GM19324 (cell line): Measurements from ENCODE around the gene CENPQ.

Source experiments
- ATAC-seq: cut with Tn5 transposase; IDR thresholded peaks from one replicate; pipeline ENCODE4 v1.9.1; 2021; ENCODE audit warnings: mild to moderate bottlenecking, moderate library complexity; ENCODE audit not compliant: unreplicated experiment, low FRiP score

The CENPQ gene

DNA sequence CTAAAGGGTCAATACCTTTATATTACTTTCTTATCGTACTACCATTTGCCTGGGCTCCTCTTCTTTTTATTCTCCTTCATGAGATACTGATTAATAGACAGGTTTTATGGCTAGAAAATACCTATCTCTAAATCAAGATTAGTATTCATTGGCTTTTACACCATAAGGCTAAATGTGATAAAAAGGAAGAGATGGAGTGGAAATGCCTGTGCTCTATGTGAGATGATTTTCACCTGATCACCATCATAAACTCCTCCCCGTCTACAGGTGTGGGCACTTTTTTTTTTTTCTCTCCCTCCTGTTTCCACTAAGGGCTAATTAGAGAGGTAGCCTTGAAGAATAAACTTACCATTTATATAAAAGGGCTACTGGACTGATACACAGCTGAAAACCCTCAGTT is 36.5 kb downstream of the CENPQ start, which contains the start of gene GLYATL3:
GLYATL3 (plus strand) TSS at position 301 of the 400 bp plus-strand sequence. CDS start 12,068 bp downstream, outside the sequence.
- no peak for ATAC-seq

DNA sequence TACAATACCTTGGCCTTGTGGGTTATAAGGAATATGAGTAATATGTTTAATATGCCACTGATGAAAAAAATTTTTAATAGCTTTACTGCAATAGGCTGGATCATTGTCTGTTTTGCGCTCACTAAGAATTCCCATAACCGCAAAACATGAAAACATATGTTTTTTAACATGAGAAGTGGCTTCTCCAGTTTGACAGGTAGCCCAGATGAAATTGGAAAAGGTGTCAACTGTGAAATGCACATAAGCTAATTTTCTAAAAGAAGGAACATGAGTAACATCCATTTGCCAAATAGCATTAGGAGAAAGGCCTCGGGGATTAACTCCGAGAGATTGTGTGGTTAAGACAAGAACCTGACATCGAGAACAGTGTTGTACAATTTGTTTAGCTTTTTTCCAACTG is 41.5 kb downstream of the CENPQ start:
- no peak for ATAC-seq

DNA sequence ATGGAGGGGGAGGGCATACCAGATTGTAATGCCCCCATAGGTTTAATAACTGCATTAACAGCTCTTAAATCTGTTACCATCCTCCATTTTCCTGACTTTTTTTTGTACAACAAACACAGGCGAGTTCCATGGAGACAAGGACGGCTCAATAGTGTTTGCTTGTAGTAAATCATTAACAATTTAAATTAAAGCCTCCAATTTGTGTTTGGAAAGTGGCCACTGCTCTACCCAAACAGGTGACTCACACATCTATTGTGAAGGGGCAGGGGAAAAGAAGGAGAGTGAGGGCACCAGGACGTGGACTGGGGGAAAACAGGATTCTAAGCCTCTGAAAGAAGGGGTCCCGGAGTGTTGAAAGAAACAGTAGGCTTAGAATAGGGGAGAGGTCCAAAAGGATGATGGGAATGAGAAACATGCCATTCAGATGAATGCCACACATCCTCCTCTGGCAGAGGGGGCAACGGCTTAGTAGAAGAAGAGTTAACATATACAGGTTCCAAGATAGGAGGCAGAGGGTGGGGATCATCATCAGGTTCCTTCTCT is 43.5 kb downstream of the CENPQ start:
- ATAC-seq, result no peak

DNA sequence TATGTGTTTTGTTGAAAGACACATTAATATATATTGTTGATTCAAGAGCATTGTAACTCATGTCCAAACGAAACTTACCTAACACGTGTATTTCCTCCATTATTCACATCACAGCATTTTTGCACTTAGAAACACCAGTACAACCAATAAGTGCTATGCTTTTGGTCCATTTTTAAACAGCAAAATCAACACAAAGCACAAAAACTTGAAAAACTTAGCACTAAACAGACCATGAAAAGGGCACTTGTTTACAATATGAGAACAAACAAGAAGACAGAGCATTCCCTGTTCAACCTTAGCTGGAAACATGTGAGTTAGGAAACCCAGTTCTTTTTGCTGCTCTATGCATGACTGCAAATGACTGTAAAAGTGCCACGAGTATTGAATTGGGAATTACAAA is 46.2 kb downstream of the CENPQ start:
- no peak for ATAC-seq

DNA sequence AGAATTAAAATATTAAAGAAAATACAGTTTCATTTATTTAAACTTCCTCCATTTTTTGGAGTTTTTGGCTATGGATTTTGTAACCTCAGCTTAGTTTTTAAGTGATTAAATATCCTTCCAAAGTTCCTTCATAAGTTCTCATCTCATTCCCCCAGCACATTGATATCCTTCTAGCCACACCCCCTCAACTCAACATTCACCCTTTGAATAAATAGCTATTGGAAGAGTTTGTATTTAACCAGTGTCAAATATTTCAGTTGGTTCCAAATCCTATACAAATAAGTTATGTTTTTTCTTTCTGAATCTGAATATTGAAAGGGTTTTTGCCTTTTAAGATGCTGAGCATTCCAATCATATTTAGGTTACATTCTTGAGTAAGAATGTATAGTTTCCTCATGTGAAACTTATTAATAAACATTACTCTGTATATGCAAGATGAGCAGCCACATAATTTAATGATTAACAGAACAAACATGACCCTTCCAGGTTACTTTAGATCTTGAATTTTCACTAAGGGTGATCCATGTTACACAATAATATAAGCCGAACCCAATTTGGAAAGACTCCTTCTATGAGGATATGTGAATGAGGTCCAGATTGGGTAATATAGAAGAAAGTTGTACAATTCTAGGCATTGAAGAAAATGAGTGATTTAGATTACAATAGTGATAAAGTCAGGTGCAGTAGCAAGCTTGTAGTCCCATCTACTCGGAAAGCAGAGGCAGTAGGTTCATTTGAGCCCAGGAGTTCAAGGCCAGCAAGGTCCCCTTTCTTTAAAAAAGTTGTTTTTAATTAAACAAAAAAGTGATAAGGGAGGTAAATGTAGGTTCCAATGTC is 50.2 kb downstream of the CENPQ start:
- ATAC-seq, result no peak

DNA sequence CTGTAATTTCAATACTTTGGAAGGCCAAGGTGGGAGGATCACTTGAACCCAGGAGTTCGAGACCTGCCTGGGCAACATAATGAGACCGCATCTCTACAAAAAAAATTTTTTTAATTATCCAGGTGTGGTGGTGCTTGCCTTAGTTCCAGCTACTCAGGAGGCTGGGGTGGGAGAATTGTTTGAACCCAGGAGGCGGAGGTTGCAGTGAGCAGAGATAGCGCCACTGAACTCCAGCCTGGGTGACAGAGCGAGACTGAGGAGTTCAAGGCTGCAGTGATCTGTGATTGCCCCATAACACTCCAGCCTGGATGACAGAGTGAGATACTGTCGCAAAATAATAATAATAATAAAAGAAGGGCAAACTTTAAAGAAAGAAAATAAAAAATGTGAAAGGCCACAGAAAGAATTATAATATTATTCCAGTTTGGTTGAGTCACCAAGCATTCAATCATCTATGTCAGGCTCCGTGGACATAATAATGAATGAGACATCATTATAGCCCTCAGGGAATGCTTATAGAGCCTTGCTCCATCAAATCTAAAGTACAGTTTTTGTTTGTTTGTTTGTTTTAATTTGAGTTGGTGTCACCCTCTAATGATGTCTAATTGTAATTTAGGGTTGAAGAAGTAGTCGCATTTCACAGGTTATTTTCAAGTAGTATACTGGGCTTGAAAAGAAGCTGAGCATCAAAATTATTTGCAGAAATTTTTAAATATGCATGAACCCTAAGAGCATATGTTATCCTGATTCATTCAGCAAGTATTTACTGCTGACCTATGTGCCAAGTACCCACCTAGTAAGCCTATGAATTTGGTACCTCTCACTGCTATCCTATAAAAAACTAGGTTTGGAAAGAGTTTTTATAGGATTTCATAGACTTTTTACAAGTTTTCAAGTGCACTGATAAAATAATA is 51.7 kb downstream of the CENPQ start:
- no peak for ATAC-seq

DNA sequence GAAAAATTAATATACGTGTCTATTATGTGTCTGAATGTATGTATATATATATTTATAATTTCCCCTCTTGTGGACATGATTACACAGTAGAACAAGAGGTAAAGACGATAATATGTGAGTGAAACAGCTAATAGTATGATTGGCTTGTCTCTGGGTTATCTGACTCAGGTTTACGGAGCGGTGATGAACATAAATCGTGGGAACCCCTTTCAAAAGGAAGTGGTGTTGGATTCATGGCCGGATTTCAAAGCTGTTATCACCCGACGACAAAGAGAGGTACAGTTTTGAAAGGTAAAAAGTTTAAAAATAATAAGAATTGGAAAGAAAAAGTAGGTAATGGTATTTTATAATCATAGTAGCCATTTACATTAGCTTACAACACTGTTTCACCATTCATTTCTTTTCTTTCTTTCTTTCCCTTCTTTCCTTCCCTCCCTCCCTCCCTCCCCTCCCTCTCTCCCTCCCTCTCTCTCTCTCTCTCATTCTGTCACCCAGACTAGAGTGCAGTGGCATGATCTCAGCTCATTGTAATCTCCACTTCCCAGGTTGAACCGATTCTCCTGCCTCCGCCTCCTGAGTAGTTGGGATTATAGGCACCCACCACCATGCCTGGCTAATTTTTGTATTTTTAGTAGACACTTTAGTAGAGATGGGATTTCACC is 52.4 kb downstream of the CENPQ start:
- no peak for ATAC-seq

DNA sequence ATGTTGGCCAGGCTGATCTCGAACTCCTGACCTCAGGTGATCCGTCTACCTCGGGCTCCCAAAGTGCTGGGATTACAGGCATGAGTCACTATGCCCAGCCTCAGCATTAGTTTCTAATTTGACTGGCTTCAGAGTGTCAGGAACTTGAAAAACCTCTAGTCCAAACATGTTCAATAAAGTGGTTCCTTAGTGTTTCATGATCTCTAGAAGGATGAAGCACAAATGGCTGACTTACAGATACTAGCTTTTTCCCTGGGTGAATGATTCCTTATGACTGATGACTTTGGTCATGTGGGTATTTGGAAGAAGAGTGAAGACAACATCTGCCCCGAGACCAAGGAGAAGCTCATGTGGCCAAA is 53.0 kb downstream of the CENPQ start:
- ATAC-seq, result no peak

DNA sequence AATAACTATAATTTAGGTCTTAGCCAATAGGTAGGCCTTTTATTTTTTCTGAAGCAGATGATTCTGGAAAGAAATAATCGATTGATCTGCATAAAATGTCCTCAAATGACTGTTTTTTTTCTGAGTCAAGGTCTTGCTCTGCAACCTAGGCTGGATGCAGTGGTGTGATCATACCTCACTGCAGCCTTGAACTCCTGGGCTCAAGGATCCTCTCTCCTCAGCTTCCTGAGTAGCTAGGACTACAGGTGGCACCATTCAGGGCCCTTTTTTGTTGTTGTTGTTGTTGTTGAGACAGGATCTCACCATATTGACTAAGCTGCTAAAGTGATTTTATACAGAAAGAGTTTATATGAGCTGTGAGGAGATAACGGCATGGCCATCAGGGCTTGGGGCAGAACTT is 54.7 kb downstream of the CENPQ start:
- no peak for ATAC-seq

DNA sequence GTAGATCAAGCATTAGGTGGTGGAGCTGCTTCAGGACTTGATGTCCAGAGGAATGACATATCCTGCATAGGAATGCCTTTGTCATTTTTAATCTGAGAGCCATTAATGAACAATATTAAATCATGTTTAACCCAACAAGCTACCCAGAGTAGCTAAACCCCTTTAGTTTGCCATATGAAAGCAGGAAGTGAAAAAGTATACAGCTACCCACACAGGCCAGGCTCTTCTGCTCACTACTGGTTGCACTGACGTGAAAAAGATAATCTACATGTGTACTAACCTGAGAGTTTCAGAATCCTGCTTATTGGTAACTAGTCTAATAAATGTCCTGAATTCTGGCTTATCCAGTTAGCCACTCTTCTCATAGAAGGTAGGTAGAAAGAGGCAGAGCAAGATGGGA is 56.5 kb downstream of the CENPQ start:
- ATAC-seq, result peak; percentile 90

DNA sequence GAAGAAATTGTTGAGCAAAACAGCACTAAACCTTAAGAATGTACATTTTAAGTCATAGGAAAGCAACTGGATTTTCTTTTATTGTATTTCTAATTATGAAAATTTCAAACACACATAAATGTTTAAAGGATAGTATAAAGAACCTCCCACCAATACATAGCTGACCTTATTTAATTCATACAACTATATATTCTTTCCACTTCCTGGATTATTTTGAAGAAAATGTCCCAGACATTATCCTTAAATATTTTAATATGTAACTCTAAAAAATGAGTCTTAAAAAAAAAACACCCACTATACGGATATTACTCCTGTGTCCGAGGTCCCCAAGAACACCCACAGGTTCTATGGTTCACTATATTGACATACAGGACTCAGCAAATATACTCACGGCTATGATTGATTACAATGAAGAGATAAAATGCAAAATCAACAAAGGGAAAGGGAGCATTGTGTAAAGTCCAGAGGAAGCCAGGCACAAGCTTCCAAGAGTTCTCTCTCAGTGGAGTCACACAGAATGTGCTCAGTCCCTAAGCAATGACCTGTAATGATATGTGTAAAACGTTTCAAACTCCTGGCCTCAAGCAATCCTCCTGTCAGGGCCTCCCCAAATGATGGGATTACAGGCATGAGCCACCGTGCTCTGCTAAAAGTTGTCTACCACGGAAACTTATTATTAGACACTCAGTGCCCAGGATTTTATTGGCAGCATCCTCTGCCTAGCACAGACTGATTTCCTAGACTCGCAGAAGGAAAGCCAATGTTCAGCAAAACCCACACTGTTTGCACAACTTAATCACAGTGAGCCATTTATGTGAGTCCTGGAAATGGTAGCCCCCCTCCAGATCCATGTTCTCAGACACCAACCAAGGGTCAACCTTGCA is 59.8 kb downstream of the CENPQ start:
- ATAC-seq, result no peak

DNA sequence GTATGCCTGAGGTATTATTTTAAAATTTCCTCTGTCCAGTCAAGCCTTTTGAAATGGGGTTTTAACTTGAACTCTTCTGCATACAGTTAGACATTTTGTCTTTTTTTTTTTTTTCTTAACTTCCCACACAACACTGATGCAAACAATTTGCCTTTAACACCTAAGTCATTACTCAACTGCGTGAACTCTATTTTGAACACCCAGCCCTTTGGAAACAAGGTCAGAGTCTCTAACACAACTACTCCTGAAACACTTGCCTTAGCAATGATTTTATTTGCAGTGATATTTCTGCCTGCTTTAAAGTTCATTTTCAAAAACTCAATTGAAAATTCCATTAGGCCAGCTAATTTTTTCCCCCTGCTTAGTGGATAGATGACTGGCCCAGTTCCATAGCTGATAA is 60.7 kb downstream of the CENPQ start:
- ATAC-seq, result no peak

DNA sequence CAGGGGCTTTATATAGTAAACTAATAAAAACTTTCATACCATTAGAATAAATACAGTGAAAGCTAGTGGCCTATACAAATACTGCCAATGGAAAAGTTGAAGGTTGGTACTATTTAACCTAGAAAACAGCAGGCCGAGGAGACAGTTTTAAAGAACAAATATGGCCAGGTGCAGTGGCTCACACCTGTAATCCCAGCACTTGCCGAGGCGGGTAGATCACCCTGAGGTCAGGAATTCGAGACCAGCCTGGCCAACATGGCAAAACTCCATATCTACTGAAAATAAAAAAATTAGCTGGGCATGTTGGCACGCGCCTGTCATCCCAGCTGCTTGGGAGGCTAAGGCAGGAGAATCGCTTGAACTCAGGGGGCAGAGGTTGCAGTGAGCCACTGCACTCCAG is 61.4 kb downstream of the CENPQ start:
- ATAC-seq, result no peak

DNA sequence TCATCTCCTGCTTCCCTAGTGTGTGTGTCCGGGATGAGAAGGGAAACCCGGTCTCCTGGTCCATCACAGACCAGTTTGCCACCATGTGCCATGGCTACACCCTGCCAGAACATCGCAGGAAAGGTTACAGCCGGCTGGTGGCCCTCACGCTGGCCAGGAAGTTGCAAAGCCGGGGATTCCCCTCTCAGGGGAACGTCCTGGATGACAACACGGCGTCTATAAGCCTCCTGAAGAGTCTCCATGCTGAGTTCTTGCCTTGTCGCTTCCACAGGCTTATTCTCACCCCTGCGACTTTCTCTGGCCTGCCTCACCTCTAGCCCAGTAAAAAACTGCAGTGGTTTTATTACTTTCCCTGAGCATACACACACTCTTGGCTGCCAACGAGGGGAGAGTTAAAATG is 63.4 kb downstream of the CENPQ start:
- no peak for ATAC-seq

DNA sequence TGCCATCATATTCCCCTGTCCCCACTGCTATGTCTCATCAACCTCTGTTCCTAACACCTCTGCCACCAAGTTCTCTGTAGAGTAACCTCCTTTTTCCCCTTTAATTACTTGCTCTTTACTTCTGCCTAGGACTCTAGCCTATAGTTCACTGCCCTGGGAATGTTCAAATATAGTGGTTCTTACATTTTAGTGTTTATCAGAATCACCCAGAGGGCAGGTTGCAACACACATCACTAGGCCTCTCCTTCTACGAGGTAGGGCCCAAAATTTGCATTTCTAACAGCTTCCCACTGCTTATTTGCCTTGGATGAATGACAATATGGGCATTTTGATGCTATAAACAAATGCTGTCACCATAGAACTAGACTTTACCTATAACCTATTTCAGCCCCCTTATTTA is 64.2 kb downstream of the CENPQ start:
- ATAC-seq, result no peak

DNA sequence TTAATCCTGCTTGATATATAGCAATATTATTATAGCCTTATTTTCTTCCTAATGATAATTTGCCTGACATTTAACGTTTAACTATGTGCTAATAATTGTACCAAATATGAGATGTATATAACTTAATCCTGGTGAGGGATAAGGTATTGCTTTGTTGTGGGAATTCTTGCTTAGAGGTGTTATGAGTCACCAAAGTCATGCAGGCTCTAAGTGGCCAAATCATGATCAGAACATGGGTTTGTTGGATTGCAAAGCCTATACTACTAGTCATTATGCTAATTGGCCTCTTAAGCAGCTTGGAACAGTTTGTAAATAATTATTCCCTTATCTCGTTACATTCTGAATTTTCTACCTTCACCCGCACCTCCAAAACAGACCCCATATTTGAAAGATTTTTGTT is 65.4 kb downstream of the CENPQ start:
- no peak for ATAC-seq

DNA sequence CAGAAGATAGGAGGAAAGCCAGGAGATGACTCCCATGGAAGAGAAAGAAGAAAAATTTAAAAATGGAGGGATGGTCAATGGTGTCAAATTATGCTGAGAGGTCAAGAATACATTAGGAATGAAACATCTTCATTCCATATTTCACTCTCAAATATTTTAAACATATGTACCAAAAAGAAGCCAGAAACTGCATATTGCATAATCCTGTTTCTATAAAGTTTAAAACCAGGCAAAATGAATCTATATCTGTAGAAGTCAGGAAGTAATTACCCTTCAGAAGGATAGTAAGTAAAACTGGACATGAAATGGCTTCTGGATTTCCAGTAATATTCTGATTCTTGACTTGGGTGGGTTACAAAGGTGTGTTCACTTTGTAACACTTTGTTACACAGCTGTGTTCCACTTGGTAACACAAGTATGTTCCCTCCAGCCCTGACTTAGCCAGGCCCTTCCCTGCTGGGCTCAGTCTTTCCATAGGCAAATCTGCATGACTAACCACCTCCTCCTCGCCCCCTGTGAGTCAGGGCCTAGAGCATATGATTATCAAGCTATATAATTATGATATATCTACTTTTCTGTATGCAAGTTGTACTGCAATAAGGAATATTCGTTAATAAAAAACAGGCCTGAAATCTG is 67.1 kb downstream of the CENPQ start:
- no peak for ATAC-seq

DNA sequence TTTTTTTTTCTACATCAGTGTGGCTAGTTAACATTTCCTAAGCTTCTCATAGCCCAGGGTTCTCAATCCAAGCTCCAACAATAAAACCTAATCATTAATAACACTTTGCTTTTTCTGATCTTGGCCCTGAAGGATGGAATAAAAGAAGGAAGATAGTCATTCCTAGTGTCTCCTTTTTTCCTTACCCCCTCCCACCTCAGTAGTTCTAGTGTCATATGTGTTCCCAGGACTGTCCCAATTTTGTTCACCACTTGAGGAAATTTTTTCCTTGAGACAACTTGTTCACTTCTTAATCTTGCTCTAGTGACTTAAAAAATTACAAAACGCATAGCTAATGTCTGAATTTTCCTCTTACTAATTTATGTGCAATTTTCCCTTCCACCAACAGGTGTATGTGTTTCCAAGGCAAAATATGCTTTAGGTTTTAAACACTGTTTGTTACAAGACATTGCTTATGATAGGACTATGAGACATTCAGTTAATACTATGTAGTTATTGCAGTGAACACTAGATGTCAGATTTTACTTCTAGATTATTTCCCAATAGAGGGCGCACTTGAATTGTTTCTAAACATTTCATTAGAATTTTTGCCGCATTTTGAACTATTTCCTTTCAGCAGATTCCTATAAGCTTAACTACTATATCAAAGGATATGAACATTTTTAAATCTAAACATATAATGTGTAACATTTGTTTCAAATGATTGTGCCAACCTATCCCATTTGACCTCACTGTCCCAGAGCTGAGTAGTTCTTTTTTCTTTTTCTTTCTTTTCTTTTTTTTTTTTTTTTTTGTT is 68.8 kb downstream of the CENPQ start:
- peak; percentile 84 for ATAC-seq

DNA sequence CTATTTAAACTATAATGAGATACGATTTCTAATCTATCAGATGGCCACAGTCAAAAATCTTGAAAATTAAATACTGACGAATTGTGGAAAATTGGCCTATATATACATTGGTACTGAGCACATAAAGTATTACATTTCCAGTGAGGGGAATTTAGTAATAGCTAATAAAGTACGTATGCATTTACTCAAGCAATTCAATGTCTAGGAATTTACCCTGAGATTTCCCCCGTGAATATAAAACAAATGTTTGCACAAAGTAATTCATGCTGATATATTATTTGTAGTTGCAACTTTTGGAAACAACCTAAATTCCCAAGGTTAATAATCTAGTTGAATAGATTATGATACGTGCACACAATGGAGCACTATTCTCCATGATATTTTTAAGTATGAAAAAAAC is 72.6 kb downstream of the CENPQ start:
- ATAC-seq, result no peak
